HS-5 (cell line): ENCODE measurements around the gene PDP2.

Experiments used
- DNase-seq: peaks from one replicate; pipeline ENCODE4 v3.0.0-alpha.2; 2012; ENCODE audit warnings: low read depth

PDP2 gene, protein sequence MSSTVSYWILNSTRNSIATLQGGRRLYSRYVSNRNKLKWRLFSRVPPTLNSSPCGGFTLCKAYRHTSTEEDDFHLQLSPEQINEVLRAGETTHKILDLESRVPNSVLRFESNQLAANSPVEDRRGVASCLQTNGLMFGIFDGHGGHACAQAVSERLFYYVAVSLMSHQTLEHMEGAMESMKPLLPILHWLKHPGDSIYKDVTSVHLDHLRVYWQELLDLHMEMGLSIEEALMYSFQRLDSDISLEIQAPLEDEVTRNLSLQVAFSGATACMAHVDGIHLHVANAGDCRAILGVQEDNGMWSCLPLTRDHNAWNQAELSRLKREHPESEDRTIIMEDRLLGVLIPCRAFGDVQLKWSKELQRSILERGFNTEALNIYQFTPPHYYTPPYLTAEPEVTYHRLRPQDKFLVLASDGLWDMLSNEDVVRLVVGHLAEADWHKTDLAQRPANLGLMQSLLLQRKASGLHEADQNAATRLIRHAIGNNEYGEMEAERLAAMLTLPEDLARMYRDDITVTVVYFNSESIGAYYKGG

GRCh38 chr16:66880288-66881013 is at the start of gene PDP2:
PDP2 (plus strand) TSS chr16:66880515; CDS start chr16:66884285, 3,770 bp downstream.
- peak; percentile 78 for DNase-seq

DNA sequence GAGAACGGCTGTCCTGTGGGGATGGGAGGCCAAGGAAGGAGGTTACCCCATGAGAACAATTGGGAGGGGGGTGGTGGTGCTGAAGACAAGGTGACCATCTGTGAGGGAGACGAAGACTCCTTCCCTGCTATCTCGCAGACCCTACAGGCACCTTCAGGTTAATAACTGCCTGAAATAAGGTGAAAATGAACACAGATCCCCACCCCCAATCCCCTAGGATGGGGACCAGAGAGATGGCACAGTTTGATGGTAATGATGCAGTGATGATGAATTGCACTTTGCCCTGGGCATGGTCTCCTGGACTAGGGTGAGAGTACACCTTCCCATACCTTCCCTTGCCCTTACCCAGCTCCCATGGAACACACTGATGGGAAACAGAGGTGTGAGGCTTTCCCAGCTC is 48.1 kb upstream of the PDP2 start:
- no peak for DNase-seq

DNA sequence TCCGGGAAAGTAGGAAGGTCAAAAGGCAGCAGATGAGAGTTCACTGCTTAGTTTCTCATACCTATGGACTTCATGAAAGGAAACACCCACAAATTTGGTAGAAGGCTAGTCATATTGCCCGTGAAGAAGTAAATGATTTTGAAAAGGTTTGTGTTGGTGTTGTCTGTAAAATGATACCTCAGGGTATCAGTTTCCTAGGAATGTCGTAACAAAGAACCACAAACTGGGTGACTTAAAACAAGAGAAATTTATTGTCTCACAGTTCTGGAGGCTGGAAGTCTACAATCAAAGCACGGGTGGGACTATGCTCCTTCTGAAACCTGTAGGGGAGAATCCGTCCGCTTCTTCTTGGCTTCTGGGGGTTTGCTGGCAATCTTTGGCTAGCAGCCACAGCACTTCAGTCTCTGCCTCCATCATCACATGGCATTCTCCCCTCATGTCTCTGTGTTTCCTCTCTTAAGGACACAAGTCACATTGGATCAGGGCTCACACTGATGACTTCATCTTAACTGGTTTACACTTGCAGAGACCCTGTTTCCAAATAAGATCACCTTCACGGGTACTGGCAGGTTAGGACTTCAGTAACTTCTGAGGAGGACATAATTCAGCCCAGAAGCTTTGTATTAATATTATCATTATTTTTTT is 47.5 kb upstream of the PDP2 start:
- DNase-seq: peak; percentile 14

DNA sequence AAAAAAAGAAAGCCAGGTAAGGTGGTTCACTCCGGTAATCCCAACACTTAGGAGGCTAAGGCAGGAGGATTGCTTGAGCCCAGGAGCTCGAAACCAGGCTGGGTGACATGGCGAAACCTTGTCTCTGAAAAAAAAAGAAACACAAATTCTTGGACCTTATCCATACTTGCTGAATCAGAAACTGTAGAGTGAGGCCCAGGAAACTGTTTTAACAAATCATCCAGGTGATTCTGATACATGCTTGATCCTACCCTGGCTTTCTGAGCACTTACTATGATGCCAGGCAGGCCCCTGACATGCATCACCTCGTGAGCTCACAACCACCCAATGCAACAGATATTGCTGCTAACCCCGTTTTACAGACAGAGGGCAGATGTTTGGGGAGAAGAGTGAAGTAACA is 45.6 kb upstream of the PDP2 start:
- DNase-seq: no peak

DNA sequence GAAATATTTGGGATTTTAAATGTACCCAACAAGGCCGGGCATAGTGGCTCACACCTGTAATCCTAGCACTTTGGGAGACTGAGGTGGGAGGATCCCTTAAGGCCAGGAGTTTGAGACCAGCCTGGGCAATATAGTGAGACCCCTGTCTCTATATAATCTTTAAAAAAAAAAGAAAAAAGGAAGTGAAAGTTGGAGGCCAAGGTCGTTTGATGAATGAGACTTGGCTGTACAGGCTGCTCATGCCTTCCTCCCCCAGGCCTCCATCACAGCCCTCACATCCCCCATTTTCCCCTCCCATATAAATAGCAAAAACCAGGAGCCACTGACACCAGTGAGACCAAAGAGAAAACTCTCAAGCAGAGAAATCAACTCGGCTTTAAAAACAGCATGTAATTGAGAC is 39.4 kb upstream of the PDP2 start:
- DNase-seq: no peak

DNA sequence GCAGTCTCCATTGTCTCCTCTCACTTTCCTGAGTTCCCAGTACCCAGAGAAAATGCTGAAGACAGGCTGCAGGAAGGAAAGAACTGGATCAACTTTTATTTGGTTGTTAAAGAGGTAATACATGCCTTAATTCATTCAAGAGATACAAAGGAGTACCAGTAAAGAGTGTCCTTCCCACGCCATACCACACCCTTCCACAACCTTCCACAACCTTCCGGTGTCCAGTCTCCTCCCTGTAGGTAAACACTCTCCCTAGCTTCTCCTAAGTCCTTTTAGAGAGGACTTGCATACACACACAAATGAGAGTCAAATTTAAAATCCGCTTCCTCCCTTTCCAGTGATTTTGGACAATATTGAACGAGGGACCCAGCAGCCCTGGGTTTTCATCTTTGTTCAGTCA is 38.9 kb upstream of the PDP2 start:
- no peak for DNase-seq

DNA sequence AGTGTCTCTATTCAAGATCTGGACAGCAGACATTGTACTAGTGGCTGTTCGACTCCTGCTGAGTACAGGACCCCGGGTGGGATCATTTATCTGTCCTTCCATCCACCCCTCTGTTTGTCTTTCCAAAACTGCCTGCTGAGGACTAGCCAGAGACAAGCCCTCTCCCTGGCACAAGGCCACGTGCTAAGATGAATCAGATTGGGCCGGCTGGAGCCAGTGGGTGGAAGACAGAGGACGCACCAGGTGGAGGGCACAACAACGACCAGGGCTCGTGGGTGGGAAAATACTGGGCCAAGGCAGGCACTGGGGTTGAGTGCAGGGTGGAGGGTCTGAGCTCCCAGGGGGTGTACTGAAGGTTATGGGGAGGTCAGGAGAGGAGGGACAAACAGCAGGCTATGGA is 37.5 kb upstream of the PDP2 start:
- no peak for DNase-seq

- no peak for DNase-seq
Measured at GRCh38 chr16:66843191-66843590, 37.1 kb upstream of the PDP2 start.

DNA sequence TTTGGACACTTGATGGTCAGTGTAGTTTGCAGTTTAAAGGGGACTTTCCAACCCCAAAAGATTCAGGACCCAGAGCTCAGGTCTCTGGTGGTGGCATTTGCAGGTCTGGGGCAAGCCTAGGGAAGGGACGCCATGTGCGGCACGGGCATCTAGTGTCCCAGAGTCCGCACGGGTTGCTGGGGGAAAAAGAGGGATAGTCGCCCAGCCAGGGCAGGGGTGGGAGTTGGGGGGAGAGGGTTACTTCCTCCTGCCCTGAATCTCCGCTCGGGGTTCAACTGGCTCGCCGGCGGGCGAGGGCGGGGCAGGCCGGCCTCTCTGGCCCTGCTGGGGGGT is 36.3 kb upstream of the PDP2 start:
- DNase-seq: no peak

- no peak for DNase-seq
Measured at GRCh38 chr16:66844342-66845079, 35.8 kb upstream of the PDP2 start, which contains the start of gene CA7. CA7 (plus strand) TSS chr16:66844414; CDS start chr16:66844488, 74 bp downstream.

GRCh38 chr16:66845080-66845410 is 35.3 kb upstream of the PDP2 start:
- DNase-seq: no peak

DNA sequence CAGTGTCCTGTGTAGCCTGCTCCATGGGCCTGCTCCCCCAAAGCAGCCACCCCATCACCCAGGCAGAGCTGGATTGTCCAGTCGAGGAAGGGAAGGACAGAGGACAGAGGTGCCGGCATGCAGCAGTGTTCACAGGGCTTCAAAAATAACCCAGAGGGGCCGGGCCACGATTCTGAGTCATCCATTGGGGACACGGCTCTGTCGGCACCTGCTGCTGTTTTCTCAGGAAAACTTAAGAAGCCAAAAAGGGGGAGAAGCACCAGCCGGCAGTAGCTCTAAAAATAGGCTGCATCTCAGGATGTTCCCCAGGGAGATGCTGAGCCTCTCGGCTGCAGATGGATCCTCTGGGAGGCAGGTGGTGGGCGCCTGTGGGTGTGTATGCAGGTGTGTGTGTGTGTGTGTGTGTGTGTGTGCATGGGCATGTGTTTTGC is 34.5 kb upstream of the PDP2 start:
- DNase-seq: no peak

GRCh38 chr16:66846266-66846665 is 34.0 kb upstream of the PDP2 start:
- DNase-seq: no peak

DNA sequence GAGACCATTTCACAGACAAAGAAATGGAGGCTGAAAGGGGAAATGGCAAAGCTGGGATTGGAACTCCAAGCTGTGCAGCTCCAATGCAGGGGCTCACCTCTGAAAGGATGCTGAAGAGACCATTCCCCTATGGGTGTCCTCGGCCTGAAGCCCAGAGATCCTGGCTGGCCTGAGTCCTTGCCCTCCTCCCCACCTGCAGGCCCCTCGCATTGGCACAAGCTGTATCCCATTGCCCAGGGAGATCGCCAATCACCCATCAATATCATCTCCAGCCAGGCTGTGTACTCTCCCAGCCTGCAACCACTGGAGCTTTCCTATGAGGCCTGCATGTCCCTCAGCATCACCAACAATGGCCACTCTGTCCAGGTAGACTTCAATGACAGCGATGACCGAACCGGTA is 33.5 kb upstream of the PDP2 start:
- DNase-seq: no peak

DNA sequence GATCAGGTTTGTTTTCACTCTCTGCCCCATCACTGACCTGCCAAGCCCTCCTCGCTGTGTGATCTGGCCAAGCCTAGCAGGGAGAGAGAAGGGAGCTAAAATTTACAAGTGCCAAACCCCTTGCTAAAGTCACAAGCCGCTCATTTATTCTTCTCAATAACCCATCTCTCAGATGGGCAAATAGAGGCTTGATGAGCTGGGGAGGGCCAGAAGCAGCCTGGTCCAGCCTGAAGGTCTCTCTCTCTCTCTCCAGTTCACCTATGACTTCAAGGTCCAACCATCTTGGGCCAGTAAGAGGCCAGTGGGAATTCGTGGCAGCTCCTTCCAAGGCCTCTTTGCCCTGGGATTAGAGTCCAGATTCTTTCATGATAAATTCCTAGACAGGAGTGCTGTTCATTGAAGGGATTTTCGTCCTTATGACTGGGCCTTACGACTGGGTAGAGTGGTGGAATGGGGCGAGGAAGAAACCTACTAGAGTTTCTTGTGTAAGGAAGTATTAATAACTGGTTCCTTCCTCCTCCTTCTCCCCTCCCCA is 32.7 kb upstream of the PDP2 start:
- DNase-seq: no peak

DNA sequence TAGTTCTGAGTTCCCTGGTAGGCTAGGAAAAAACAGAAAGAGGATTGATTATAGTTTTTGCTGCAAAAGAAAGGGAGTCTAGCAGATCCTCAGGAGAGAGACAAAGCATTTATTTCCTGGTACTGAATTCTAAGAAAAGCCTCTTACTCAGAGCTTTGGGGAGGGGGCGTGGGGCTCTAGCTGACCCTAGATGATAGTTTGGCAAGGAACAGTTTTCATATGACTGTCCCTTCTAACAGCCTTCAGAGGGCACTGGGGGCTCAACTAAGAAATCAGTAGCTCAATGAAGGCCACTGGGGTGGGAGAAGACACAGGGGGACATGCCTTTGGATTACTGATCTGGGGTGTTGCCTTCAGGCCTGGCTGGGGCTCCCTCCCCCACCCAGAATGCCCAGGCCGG is 32.1 kb upstream of the PDP2 start:
- DNase-seq: no peak

GRCh38 chr16:66849021-66849420 is 31.3 kb upstream of the PDP2 start:
- no peak for DNase-seq

DNA sequence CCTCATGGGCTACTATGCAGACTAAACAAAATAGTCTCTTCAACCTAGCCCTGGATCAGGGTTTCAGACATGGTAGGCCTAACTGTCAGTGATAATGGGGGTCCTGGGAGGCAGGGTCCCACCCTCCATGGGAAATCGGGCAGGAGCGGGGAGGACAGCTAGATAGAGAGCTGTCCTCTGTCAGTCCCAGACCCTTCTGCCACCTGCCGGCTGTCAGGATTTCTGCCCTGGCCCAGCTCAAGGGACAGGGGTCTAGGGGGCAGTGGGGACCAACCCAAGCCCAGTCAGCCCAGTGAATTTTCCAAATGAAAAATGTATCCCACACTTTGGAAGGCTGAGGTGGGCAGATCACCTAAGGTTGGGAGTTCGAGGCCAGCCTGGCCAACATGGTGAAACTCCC is 30.8 kb upstream of the PDP2 start:
- DNase-seq: no peak

GRCh38 chr16:66850115-66850815 is 30.1 kb upstream of the PDP2 start:
- DNase-seq: no peak

DNA sequence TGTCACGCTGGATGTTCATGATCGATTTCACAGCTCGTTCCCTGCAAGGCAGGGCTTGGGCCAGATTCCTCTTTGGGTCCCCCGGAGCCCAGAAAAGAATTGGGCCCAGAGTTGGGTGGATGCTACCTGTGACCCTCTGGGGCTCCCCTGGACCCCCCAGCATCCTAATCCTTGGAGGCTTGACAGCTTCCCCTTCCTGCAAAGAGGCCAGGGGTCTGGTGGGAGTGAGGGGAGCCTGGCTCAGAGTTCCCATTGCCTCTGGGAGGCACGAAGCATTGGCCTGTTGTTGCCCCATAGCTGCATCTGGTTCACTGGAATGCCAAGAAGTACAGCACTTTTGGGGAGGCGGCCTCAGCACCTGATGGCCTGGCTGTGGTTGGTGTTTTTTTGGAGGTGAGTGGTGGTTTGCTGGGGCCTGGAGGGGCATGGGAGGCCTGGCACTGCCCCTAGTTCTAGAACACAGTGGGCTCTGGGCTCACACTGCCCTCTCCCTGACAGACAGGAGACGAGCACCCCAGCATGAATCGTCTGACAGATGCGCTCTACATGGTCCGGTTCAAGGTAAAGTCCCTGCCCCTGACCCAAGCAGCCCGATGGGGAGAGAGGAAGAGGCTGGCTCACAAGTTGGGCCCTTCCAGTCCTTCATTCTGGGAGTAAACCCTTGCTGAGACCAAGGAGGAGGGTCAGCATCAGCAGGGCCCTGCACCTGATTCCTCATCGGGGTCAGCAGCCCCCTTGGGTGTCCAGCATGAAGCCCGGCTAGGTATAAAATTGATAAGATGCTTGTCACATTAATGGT is 28.9 kb upstream of the PDP2 start:
- DNase-seq: no peak
